Measurements from ENCODE around the gene ARHGEF28.

DNA sequence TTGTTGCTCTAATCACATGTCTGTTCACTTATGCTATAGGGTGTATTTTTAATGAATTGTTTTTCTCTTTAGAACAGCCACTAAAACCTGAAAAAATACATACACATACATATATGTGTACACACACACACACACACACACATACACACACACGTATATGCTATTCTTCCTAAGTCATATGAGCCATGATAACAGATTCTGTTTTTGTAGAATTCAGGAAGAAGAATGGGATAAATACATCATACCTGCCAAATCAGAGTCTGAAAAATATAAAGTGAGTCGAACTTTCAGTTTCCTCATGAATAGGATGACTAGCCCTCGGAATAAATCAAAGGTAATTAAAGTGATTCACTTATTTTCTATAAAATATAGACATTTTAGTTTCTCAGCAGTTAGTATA is 231.4 kb downstream of the ARHGEF28 start:
- no peak for TF ChIP-seq POLR2A (IDR thresholded peaks at IDR 0.05)
- TF ChIP-seq, protein P1, sequence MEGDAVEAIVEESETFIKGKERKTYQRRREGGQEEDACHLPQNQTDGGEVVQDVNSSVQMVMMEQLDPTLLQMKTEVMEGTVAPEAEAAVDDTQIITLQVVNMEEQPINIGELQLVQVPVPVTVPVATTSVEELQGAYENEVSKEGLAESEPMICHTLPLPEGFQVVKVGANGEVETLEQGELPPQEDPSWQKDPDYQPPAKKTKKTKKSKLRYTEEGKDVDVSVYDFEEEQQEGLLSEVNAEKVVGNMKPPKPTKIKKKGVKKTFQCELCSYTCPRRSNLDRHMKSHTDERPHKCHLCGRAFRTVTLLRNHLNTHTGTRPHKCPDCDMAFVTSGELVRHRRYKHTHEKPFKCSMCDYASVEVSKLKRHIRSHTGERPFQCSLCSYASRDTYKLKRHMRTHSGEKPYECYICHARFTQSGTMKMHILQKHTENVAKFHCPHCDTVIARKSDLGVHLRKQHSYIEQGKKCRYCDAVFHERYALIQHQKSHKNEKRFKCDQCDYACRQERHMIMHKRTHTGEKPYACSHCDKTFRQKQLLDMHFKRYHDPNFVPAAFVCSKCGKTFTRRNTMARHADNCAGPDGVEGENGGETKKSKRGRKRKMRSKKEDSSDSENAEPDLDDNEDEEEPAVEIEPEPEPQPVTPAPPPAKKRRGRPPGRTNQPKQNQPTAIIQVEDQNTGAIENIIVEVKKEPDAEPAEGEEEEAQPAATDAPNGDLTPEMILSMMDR (IDR thresholded peaks at IDR 0.05) = no peak
